Esophagus muscularis mucosa (tissue), 4 donors: Measurements from ENCODE around the gene CAPN1. TPM values are rescaled to one million over a fixed set of nuclear protein-coding genes. Genes with fewer than 3 reads are reported as not detected.
A peak's percentile ranks its signal among the peaks of the same experiment; 100 is the strongest.

ENCODE experiments used
- DNase-seq: peaks from one replicate; pipeline ENCODE4 v3.0.0-alpha.2; 2017; ENCODE audit errors: extremely low spot score
- H3K27ac ChIP-seq, 4 donors: fragments of 200-600 bp; sonication (generic); replicated peaks in 1 of 4; 1 replicate in 3 of 4; 2 replicates in 1 of 4; pipeline ENCODE4 v1.5.1; 2016 to 2019; ENCODE audit warnings: mild to moderate bottlenecking in 1 of 4
- H3K27me3 ChIP-seq, 4 donors: fragments of 200-600 bp; sonication (generic); one replicate each; pipeline versions ENCODE4 v1.5.1 to v1.6.0; 2016 to 2019
- H3K36me3 ChIP-seq, 4 donors: fragments of 200-600 bp; sonication (generic); one replicate each; pipeline ENCODE4 v1.5.1; 2016 to 2019
- H3K4me1 ChIP-seq, 4 donors: fragments of 200-600 bp; sonication (generic); one replicate each; pipeline ENCODE4 v1.5.1; 2016 to 2019
- H3K4me3 ChIP-seq, 4 donors: fragments of 200-600 bp; sonication (generic); 1 replicate in 2 of 4; 2 replicates in 2 of 4; pipeline ENCODE4 v1.5.1; 2016 to 2019; ENCODE audit warnings: mild to moderate bottlenecking in 4 of 4, moderate library complexity in 1 of 4
- H3K9me3 ChIP-seq, 4 donors: fragments of 200-600 bp; sonication (generic); 1 replicate in 3 of 4; 2 replicates in 1 of 4; pipeline ENCODE4 v1.5.1; 2016 to 2019
- EP300 ChIP-seq: sonication (generic); formaldehyde crosslinking; IDR thresholded peaks from one replicate; pipeline ENCODE4 v1.6.1; 2017; ENCODE audit warnings: antibody characterized with exemption
- POLR2A ChIP-seq: fragments of 450-650 bp; IDR thresholded peaks from one replicate; pipeline ENCODE4 v1.6.1; 2017; ENCODE audit warnings: antibody characterized with exemption, moderate library complexity, mild to moderate bottlenecking, low read depth
- POLR2AphosphoS5 ChIP-seq, 2 donors: sonication (generic); formaldehyde crosslinking; IDR thresholded peaks; one replicate each; pipeline ENCODE4 v1.6.1; 2017; ENCODE audit warnings: antibody characterized with exemption in 2 of 2
- WGBS: methylation state at CpG from one replicate; pipeline ENCODE4 v1.1.5; 2018; 5-methylcytosine and 5-hydroxymethylcytosine counted together
- intact Hi-C: fragments of 100-400 bp; cut with DNase I; formaldehyde crosslinking; loops from one replicate; pipeline ENCODE4 v1.15.1; 2023
- total RNA-seq, 4 donors: library from RNA; depleted of rRNA; stranded (reverse); fragments of >200 nt; gene quantifications; one replicate each; pipeline versions ENCODE4 v1.1.0 to v1.2.1, GENCODE V29; 2016
- TF ChIP-seq, protein P1 (sequence below), 3 experiments: fragments of 200-600 bp in 2 of 3; fragments of 450-650 bp in 1 of 3; sonication (generic) in 2 of 3; IDR thresholded peaks; one replicate each; pipeline ENCODE4 v1.5.1; 2017 to 2019; ENCODE audit warnings: antibody characterized with exemption in 3 of 3, mild to moderate bottlenecking in 2 of 3, moderate library complexity in 1 of 3

The CAPN1 gene
- total RNA-seq, 4 donors from 2014 or later: 95.9 to 246 (median 167) TPM

DNA sequence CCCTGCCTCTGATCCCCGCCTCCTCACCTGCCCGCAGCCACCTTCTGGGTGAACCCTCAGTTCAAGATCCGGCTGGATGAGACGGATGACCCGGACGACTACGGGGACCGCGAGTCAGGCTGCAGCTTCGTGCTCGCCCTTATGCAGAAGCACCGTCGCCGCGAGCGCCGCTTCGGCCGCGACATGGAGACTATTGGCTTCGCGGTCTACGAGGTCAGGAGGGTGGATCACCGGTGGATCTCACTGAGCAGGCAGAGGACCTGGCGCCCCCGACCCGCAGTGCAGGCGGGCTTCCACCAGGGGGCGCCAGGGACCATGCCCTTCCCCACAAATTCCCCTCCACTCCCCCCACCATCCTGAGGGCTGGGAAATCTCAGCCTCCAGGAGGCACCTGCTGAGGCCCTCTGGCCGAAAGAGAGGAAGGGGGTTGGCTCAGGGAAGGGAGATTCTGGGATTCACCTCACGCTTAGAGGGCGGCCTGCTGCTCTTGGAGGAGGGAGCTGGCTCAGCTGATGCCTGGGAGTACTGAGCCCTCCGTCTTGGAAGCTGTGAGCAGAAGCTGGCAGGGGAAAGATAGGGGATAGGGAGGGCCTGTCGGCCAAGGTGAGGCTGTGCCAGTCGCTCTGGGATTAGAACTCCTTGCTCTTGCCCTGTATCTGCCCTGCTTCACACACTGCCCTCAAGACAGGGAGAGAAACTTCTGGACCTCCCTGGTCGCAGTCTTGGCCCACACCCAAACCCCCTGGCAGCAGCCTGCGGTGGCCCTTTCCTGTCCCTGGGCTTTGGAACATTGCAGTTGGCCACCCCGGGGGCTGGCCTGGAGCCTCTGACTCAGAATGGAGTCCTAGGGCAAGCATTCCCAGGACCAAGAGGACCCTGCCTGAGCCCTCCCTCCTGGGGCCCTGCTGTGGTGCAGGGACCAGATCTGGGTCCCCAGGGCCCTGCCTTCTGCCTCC lies 23.2 kb downstream of the CAPN1 start:
- no peaks in the 10 kb centered on the region for H3K27me3 ChIP-seq
- no peak overlapping the region for H3K27ac ChIP-seq
- H3K4me1 ChIP-seq: peaks cover 0 to 4% (median 1%) of the 10 kb centered on the region in 4 donors
- intact Hi-C loops: no loop called here
- no peak overlapping the region for H3K4me3 ChIP-seq
- no peak for TF ChIP-seq POLR2A
- TF ChIP-seq POLR2AphosphoS5 (IDR thresholded peaks at IDR 0.05): peak in 1 of 2 donors; percentile 9
- TF ChIP-seq, protein P1, sequence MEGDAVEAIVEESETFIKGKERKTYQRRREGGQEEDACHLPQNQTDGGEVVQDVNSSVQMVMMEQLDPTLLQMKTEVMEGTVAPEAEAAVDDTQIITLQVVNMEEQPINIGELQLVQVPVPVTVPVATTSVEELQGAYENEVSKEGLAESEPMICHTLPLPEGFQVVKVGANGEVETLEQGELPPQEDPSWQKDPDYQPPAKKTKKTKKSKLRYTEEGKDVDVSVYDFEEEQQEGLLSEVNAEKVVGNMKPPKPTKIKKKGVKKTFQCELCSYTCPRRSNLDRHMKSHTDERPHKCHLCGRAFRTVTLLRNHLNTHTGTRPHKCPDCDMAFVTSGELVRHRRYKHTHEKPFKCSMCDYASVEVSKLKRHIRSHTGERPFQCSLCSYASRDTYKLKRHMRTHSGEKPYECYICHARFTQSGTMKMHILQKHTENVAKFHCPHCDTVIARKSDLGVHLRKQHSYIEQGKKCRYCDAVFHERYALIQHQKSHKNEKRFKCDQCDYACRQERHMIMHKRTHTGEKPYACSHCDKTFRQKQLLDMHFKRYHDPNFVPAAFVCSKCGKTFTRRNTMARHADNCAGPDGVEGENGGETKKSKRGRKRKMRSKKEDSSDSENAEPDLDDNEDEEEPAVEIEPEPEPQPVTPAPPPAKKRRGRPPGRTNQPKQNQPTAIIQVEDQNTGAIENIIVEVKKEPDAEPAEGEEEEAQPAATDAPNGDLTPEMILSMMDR (IDR thresholded peaks at IDR 0.05): peak; percentile 64 to 89 (median 71)
- DNase-seq: no peak
- 66% methylated on average over 6 of the region's 38 CpGs for WGBS
- H3K9me3 ChIP-seq: no peaks in the 10 kb centered on the region
- H3K36me3 ChIP-seq: peaks cover 46 to 98% (median 88%) of the 10 kb centered on the region in 4 donors

DNA sequence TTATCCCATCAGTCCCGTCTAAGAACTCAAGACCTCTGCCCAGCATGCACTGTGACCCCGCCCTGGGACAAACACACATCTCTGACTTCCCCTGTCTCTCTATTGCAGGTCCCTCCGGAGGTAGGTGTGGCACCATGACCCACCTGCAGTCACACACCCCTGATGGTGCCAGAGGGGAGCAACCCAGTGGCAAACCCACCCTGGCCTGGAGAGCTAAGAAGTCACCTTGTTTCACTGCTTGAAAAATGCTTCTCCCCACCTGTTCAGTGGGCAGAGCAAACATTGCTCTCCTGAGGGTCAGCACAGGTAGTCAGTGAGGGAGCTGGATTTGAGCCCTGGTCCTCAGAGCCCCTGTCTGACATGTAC lies 23.9 kb downstream of the CAPN1 start:
- H3K27ac ChIP-seq: no peak overlapping the region
- no peak for DNase-seq
- TF ChIP-seq POLR2AphosphoS5 (IDR thresholded peaks at IDR 0.05) (no peak), POLR2A (no peak), EP300 (no peak)
- TF ChIP-seq, protein P1 (IDR thresholded peaks at IDR 0.05): no peak
- H3K4me3 ChIP-seq: no peak overlapping the region
- H3K27me3 ChIP-seq: no peaks in the 10 kb centered on the region
- H3K36me3 ChIP-seq: peaks cover 53 to 98% (median 88%) of the 10 kb centered on the region in 4 donors
- no peaks in the 10 kb centered on the region for H3K9me3 ChIP-seq
- 85% methylated on average over 3 of the region's 3 CpGs for WGBS
- intact Hi-C loops: no loop called here
- peaks cover 0 to 4% (median 1%) of the 10 kb centered on the region in 4 donors for H3K4me1 ChIP-seq

DNA sequence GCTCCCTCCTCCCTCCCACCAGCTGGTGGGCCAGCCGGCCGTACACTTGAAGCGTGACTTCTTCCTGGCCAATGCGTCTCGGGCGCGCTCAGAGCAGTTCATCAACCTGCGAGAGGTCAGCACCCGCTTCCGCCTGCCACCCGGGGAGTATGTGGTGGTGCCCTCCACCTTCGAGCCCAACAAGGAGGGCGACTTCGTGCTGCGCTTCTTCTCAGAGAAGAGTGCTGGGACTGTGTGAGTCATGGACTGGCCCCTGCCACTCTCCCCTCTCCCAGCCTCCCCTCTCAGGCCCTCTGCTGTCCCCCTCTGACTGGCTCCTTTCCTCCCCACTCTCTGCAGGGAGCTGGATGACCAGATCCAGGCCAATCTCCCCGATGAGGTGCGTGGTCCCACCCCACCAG lies 24.7 kb downstream of the CAPN1 start:
- peaks cover 0 to 4% (median 1%) of the 10 kb centered on the region in 4 donors for H3K4me1 ChIP-seq
- peaks cover 61 to 98% (median 89%) of the 10 kb centered on the region in 4 donors for H3K36me3 ChIP-seq
- H3K27me3 ChIP-seq: no peaks in the 10 kb centered on the region
- 94% methylated on average over 17 of the region's 17 CpGs for WGBS
- no peak overlapping the region for H3K4me3 ChIP-seq
- DNase-seq: no peak
- intact Hi-C loops: no loop called here
- TF ChIP-seq POLR2A (no peak), EP300 (no peak), POLR2AphosphoS5 (IDR thresholded peaks at IDR 0.05) (no peak)
- TF ChIP-seq, protein P1 (IDR thresholded peaks at IDR 0.05): no peak
- no peaks in the 10 kb centered on the region for H3K9me3 ChIP-seq
- no peak overlapping the region for H3K27ac ChIP-seq

DNA sequence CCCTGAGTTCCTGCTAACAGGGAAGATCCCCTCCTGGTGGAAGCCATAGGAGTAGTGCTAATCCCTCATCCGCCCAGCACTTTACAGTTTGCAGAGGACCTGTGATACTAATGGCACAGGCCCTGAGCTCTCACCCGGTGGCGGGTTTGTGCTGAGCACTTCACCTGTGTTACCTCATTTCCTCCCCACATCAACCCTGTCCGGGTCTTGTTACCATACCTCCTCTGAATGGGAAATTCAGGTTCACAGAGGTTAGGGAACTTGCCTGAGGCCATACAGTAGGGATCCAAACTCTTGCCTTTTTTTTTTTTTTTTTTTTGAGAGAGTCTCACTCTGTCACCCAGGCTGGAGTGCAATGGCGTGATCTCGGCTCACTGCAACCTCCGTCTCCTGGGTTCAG lies 25.2 kb downstream of the CAPN1 start:
- H3K27me3 ChIP-seq: no peaks in the 10 kb centered on the region
- TF ChIP-seq POLR2AphosphoS5 (IDR thresholded peaks at IDR 0.05) (no peak), POLR2A (no peak), EP300 (no peak)
- TF ChIP-seq, protein P1 (IDR thresholded peaks at IDR 0.05): no peak
- no peaks in the 10 kb centered on the region for H3K9me3 ChIP-seq
- no peak overlapping the region for H3K27ac ChIP-seq
- WGBS: 92% methylated on average over 7 of the region's 7 CpGs
- intact Hi-C loops: no loop called here
- H3K36me3 ChIP-seq: peaks cover 66 to 100% (median 92%) of the 10 kb centered on the region in 4 donors
- H3K4me3 ChIP-seq: no peak overlapping the region
- DNase-seq: no peak
- H3K4me1 ChIP-seq: peaks cover 0 to 4% (median 1%) of the 10 kb centered on the region in 4 donors
